ENCODE measurements around the gene FAM171A2.

DNA sequence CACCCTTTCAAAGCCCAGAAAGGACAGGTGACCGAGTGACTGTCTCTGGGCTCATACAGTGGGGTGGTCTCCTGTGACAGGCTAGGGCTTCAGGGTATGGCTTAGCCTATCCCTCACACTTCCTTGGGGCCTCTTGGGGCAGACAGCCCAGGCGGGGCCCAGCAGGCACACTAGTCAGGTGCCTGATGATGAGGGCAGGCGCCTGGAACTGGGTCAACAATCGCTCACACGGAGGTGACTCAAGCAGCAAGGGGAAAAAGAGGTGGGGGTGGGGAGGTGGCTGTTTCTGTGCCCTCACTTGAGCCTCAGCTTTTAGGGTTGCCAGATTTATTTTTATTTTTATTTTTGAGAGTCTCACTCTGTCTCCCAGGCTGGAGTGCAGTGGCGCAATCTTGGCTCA lies 25.0 kb downstream of the FAM171A2 start:
- TF ChIP-seq, protein P1, sequence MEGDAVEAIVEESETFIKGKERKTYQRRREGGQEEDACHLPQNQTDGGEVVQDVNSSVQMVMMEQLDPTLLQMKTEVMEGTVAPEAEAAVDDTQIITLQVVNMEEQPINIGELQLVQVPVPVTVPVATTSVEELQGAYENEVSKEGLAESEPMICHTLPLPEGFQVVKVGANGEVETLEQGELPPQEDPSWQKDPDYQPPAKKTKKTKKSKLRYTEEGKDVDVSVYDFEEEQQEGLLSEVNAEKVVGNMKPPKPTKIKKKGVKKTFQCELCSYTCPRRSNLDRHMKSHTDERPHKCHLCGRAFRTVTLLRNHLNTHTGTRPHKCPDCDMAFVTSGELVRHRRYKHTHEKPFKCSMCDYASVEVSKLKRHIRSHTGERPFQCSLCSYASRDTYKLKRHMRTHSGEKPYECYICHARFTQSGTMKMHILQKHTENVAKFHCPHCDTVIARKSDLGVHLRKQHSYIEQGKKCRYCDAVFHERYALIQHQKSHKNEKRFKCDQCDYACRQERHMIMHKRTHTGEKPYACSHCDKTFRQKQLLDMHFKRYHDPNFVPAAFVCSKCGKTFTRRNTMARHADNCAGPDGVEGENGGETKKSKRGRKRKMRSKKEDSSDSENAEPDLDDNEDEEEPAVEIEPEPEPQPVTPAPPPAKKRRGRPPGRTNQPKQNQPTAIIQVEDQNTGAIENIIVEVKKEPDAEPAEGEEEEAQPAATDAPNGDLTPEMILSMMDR (IDR thresholded peaks at IDR 0.05 in 4 of 5, conservative IDR thresholded peaks at IDR 0.05 in 1 of 5), result no peak
- TF ChIP-seq POLR2A (IDR thresholded peaks at IDR 0.05), result no peak

Measured in gastrocnemius medialis (tissue), 4 donors.